Astrocyte of the spinal cord (primary cell): ENCODE measurements around the gene LYPD6B.

Experiments
- DNase-seq: peaks from one replicate; pipeline ENCODE4 v3.0.0; 2011; ENCODE audit warnings: low read depth, low spot score
- H3K4me3 ChIP-seq: 2 replicates; pipeline ENCODE4 v1.5.1; 2011; ENCODE audit warnings: low read depth, mild to moderate bottlenecking, low read length, moderate library complexity
- CTCF ChIP-seq: IDR thresholded peaks from 2 replicates; pipeline ENCODE4 v1.5.1; 2012; ENCODE audit warnings: low read depth, mild to moderate bottlenecking, low read length, inconsistent platforms
- in situ Hi-C: cut with HindIII; loops from 2 replicates; pipeline ENCODE4 v1.10.0; 2017; ENCODE audit warnings: low sequenced_read_pairs

Gene LYPD6B

GRCh38 chr2:149019768-149020167 is 18.7 kb upstream of the LYPD6B start:
- in situ Hi-C loops: no loop called here
- DNase-seq: no peak
- TF ChIP-seq CTCF: no peak
- no peak overlapping the region for H3K4me3 ChIP-seq

- DNase-seq: no peak
- TF ChIP-seq CTCF: no peak
- no peak overlapping the region for H3K4me3 ChIP-seq
- in situ Hi-C loops: no loop called here
Measured at GRCh38 chr2:149020432-149020851, 18.1 kb upstream of the LYPD6B start.

GRCh38 chr2:149021271-149021719 is 17.2 kb upstream of the LYPD6B start:
- in situ Hi-C loops: no loop called here
- DNase-seq: no peak
- no peak for TF ChIP-seq CTCF
- no peak overlapping the region for H3K4me3 ChIP-seq

- no peak for TF ChIP-seq CTCF
- H3K4me3 ChIP-seq: no peak overlapping the region
- in situ Hi-C loops: no loop called here
- DNase-seq: no peak
Measured at GRCh38 chr2:149021761-149022160, 16.7 kb upstream of the LYPD6B start.

GRCh38 chr2:149023091-149023490 is 15.4 kb upstream of the LYPD6B start:
- in situ Hi-C loops: no loop called here
- H3K4me3 ChIP-seq: no peak overlapping the region
- TF ChIP-seq CTCF: no peak
- no peak for DNase-seq

- in situ Hi-C loops: no loop called here
- H3K4me3 ChIP-seq: no peak overlapping the region
- no peak for DNase-seq
- TF ChIP-seq CTCF: no peak
Measured at GRCh38 chr2:149027590-149028250, 10.8 kb upstream of the LYPD6B start.
